HG03520 (cell line): ENCODE measurements around the gene MOB2.

ENCODE experiments used
- ATAC-seq: cut with Tn5 transposase; IDR thresholded peaks from one replicate; pipeline ENCODE4 v1.9.1; 2021; ENCODE audit warnings: mild to moderate bottlenecking, moderate library complexity; ENCODE audit not compliant: unreplicated experiment

MOB2 gene

GRCh38 chr11:1488575-1489180 lies 2.1 kb upstream of the MOB2 start:
- ATAC-seq: no peak

GRCh38 chr11:1487851-1488574 lies 1.4 kb upstream of the MOB2 start:
- ATAC-seq: no peak

GRCh38 chr11:1487091-1487850 lies 692 bp upstream of the MOB2 start:
- ATAC-seq: no peak

- ATAC-seq: no peak
These were observed 1.1 kb downstream of the MOB2 start for GRCh38 chr11:1485504-1485885.

- no peak for ATAC-seq
These were observed 1.7 kb downstream of the MOB2 start for GRCh38 chr11:1484695-1485503.

- no peak for ATAC-seq
These were observed 2.4 kb downstream of the MOB2 start for GRCh38 chr11:1484061-1484671.

- no peak for ATAC-seq
These were observed 3.1 kb downstream of the MOB2 start for GRCh38 chr11:1483445-1483961.

GRCh38 chr11:1482581-1483444 lies 3.8 kb downstream of the MOB2 start:
- ATAC-seq: no peak

GRCh38 chr11:1481861-1482441 lies 4.6 kb downstream of the MOB2 start:
- no peak for ATAC-seq

- ATAC-seq: no peak
These were observed 5.1 kb downstream of the MOB2 start for GRCh38 chr11:1481483-1481825.

- ATAC-seq: no peak
These were observed 5.8 kb downstream of the MOB2 start for GRCh38 chr11:1480555-1481482.

- ATAC-seq: no peak
These were observed 6.4 kb downstream of the MOB2 start for GRCh38 chr11:1480191-1480554.

GRCh38 chr11:1479678-1480118 lies 6.9 kb downstream of the MOB2 start:
- ATAC-seq: no peak

GRCh38 chr11:1479006-1479677 lies 7.4 kb downstream of the MOB2 start:
- no peak for ATAC-seq

GRCh38 chr11:1478544-1478943 lies 8.0 kb downstream of the MOB2 start:
- no peak for ATAC-seq

GRCh38 chr11:1478011-1478410 lies 8.6 kb downstream of the MOB2 start:
- ATAC-seq: no peak

- no peak for ATAC-seq
These were observed 9.4 kb downstream of the MOB2 start for GRCh38 chr11:1476940-1477736.
